A549 (cell line): ENCODE measurements around the gene PTOV1.

Source experiments
- CEBPB ChIP-seq, 2 experiments: fragments of >200 bp in 1 of 2; sonication (Bioruptor Twin) in 1 of 2; formaldehyde crosslinking in 1 of 2; IDR thresholded peaks; 2 replicates each; pipeline ENCODE4 v1.6.1; 2012 to 2016
- CTCF ChIP-seq: fragments of >200 bp; sonication (Bioruptor Twin); formaldehyde crosslinking; IDR thresholded peaks from 3 replicates; pipeline ENCODE4 v1.5.1; 2016
- ELK1 ChIP-seq: fragments of 150-350 bp; IDR thresholded peaks from 2 replicates; pipeline ENCODE4 v1.6.1; 2014; ENCODE audit warnings: low read depth, mild to moderate bottlenecking, low read length
- EP300 ChIP-seq, 2 experiments: fragments of >200 bp; sonication (Bioruptor Twin); formaldehyde crosslinking; IDR thresholded peaks; 2 replicates in 1 of 2; 3 replicates in 1 of 2; pipeline ENCODE4 v1.6.1; 2016 to 2017
- JUNB ChIP-seq: fragments of >200 bp; sonication (Bioruptor Twin); formaldehyde crosslinking; IDR thresholded peaks from 2 replicates; pipeline ENCODE4 v1.6.1; 2016
- KDM1A ChIP-seq: fragments of 200-600 bp; sonication (generic); IDR thresholded peaks from 2 replicates; pipeline ENCODE4 v1.6.1; 2016; ENCODE audit warnings: low read depth, mild to moderate bottlenecking
- NPAS2 ChIP-seq: fragments of 250-450 bp; sonication (Bioruptor Pico); IDR thresholded peaks from 2 replicates; pipeline ENCODE4 v1.8.0; 2022; ENCODE audit warnings: mild to moderate bottlenecking, moderate library complexity, borderline replicate concordance
- POLR2A ChIP-seq: IDR thresholded peaks from 2 replicates; pipeline ENCODE4 v1.6.1; 2012; ENCODE audit warnings: mild to moderate bottlenecking, low read length
- POLR2AphosphoS2 ChIP-seq: conservative IDR thresholded peaks from 2 replicates; pipeline ENCODE4 v1.6.1; 2012; ENCODE audit warnings: low read length, improper control_type of control experiment, inconsistent platforms
- RCOR1 ChIP-seq: fragments of 150-350 bp; IDR thresholded peaks from 2 replicates; pipeline ENCODE4 v1.6.1; 2014; ENCODE audit warnings: antibody characterized with exemption, low read length, low read depth
- SMC3 ChIP-seq: fragments of >200 bp; sonication (Bioruptor Twin); formaldehyde crosslinking; IDR thresholded peaks from 3 replicates; pipeline ENCODE4 v1.6.1; 2018; ENCODE audit warnings: inconsistent platforms

- TF ChIP-seq CTCF = no peak
- TF ChIP-seq POLR2A = no peak
- no peak for TF ChIP-seq POLR2AphosphoS2
- no peak for TF ChIP-seq KDM1A
- TF ChIP-seq JUNB = no peak
- TF ChIP-seq SMC3 = no peak
- no peak for TF ChIP-seq RCOR1
- TF ChIP-seq EP300 (IDR thresholded peaks at IDR 0.05) = no peak
- no peak for TF ChIP-seq NPAS2 (CRISPR knock-in tag)
- TF ChIP-seq ELK1 = no peak
- TF ChIP-seq CEBPB (IDR thresholded peaks at IDR 0.05) = no peak
Observed at GRCh38 chr19:49887665-49888509, 36.9 kb downstream of the PTOV1 start.
